Hepatocyte (in vitro differentiated cells): ENCODE data around the gene ZMYND8. TPM values are rescaled to one million over a fixed set of nuclear protein-coding genes. Genes with fewer than 3 reads are reported as not detected.
"Not testable (repeated sequence)": the region's sequence is repeated elsewhere in the genome, so short reads cannot be mapped to it uniquely, and the experiment has no call there.

ENCODE experiments used
- DNase-seq: peaks from one replicate; pipeline ENCODE4 v3.0.0-alpha.2; 2016; ENCODE audit warnings: low spot score
- H2AFZ ChIP-seq: fragments of 200-600 bp; sonication (generic); 2 replicates; pipeline ENCODE4 v1.6.0; 2016; ENCODE audit warnings: antibody characterized with exemption, mild to moderate bottlenecking
- H3K27ac ChIP-seq: fragments of 200-600 bp; sonication (generic); 2 replicates; pipeline ENCODE4 v1.5.1; 2016; ENCODE audit warnings: mild to moderate bottlenecking
- H3K27me3 ChIP-seq: fragments of 200-600 bp; sonication (generic); 2 replicates; pipeline ENCODE4 v1.6.1; 2016
- H3K36me3 ChIP-seq: fragments of 200-600 bp; sonication (generic); replicated peaks from 2 replicates; pipeline ENCODE4 v1.5.1; 2016; ENCODE audit warnings: low read depth; ENCODE audit not compliant: insufficient read depth
- H3K4me1 ChIP-seq: fragments of 200-600 bp; sonication (generic); 2 replicates; pipeline ENCODE4 v1.5.1; 2016; ENCODE audit warnings: mild to moderate bottlenecking, moderate library complexity; ENCODE audit not compliant: insufficient read depth
- H3K4me2 ChIP-seq: fragments of 200-600 bp; sonication (generic); 2 replicates; pipeline ENCODE4 v1.6.0; 2016
- H3K4me3 ChIP-seq: fragments of 200-600 bp; sonication (generic); 2 replicates; pipeline ENCODE4 v1.5.1; 2016; ENCODE audit warnings: mild to moderate bottlenecking
- H3K79me2 ChIP-seq: fragments of 200-600 bp; sonication (generic); 2 replicates; pipeline ENCODE4 v1.6.0; 2017; ENCODE audit warnings: mild to moderate bottlenecking
- H3K9me2 ChIP-seq: fragments of 200-600 bp; sonication (generic); replicated peaks from 2 replicates; pipeline ENCODE4 v1.6.0; 2017; ENCODE audit warnings: mild to moderate bottlenecking; ENCODE audit not compliant: insufficient read depth
- H3K9me3 ChIP-seq: fragments of 200-600 bp; sonication (generic); 2 replicates; pipeline ENCODE4 v1.5.1; 2016; ENCODE audit warnings: low read depth, mild to moderate bottlenecking
- H4K20me1 ChIP-seq: fragments of 200-600 bp; sonication (generic); 2 replicates; pipeline ENCODE4 v1.6.0; 2016; ENCODE audit warnings: mild to moderate bottlenecking; ENCODE audit not compliant: insufficient read depth, poor library complexity, severe bottlenecking
- EZH2 ChIP-seq: fragments of 200-600 bp; sonication (generic); IDR thresholded peaks from 2 replicates; pipeline ENCODE4 v1.6.1; 2016; ENCODE audit warnings: antibody characterized with exemption, mild to moderate bottlenecking, borderline replicate concordance
- EZH2phosphoT487 ChIP-seq: fragments of 200-600 bp; sonication (generic); IDR thresholded peaks from one replicate; pipeline ENCODE4 v1.6.1; 2018; ENCODE audit warnings: antibody characterized with exemption, mild to moderate bottlenecking, low read depth, moderate library complexity; ENCODE audit not compliant: unreplicated experiment, severe bottlenecking
- WGBS: methylation state at CpG from one replicate; pipeline ENCODE4 v1.1.6; 2016; ENCODE audit warnings: low lambda C conversion rate; ENCODE audit errors: missing lambda C conversion rate; 5-methylcytosine and 5-hydroxymethylcytosine counted together
- polyA plus RNA-seq: library from polyadenylated mRNA; unstranded; fragments of >200 nt; fragmentation: Nextera tagmentation; extraction: Ambion mirVana; gene quantifications from 2 replicates; pipeline ENCODE4 v1.2.1, GENCODE V29; 2016
- total RNA-seq: library from RNA; depleted of rRNA; stranded (reverse); fragments of >200 nt; gene quantifications from 2 replicates; pipeline ENCODE4 v1.2.3, GENCODE V29; 2014
- TF ChIP-seq, protein P1 (sequence below): fragments of 200-600 bp; sonication (generic); IDR thresholded peaks from 2 replicates; pipeline ENCODE4 v1.5.1; 2016; ENCODE audit warnings: antibody characterized with exemption, mild to moderate bottlenecking; ENCODE audit not compliant: poor library complexity

ZMYND8 gene
- total and polyA plus RNA-seq, 2 experiments from 2014 or later, result 30.3 to 34.3 TPM

DNA sequence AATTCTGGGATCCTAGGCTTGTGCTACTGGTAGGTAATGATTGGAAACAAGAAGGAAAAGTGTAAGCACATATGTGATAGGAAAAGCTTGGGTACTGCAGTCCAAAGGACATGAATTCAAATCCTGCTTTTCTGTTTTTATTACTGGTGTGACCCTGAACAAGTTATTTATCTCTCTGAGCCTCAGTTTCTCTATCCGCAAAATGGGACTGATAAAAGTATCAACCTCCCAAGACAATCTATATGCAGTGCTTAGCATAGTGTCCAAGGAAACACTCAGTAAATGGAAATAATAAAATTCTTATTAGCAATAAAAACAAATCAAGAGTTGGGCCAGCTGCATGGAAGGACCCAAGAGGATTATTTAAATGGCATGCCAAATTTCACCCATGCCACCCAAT, 108.5 kb downstream of the ZMYND8 start:
- WGBS, result 96% methylated on average over 1 of the region's 1 CpG
- no peaks in the 10 kb centered on the region for H3K9me3 ChIP-seq
- H3K27me3 ChIP-seq, result no peaks in the 10 kb centered on the region
- H3K4me2 ChIP-seq, result no peak overlapping the region
- peaks cover 8% of the 10 kb centered on the region for H3K36me3 ChIP-seq
- no peaks in the 10 kb centered on the region for H3K4me1 ChIP-seq
- no peak for DNase-seq
- H2AFZ ChIP-seq, result no peak overlapping the region
- H3K27ac ChIP-seq, result no peak overlapping the region
- H4K20me1 ChIP-seq, result peaks cover 12% of the 10 kb centered on the region
- no peak overlapping the region for H3K4me3 ChIP-seq
- TF ChIP-seq EZH2 (no peak), EZH2phosphoT487 (no peak)
- TF ChIP-seq, protein P1, sequence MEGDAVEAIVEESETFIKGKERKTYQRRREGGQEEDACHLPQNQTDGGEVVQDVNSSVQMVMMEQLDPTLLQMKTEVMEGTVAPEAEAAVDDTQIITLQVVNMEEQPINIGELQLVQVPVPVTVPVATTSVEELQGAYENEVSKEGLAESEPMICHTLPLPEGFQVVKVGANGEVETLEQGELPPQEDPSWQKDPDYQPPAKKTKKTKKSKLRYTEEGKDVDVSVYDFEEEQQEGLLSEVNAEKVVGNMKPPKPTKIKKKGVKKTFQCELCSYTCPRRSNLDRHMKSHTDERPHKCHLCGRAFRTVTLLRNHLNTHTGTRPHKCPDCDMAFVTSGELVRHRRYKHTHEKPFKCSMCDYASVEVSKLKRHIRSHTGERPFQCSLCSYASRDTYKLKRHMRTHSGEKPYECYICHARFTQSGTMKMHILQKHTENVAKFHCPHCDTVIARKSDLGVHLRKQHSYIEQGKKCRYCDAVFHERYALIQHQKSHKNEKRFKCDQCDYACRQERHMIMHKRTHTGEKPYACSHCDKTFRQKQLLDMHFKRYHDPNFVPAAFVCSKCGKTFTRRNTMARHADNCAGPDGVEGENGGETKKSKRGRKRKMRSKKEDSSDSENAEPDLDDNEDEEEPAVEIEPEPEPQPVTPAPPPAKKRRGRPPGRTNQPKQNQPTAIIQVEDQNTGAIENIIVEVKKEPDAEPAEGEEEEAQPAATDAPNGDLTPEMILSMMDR, result no peak
- no peaks in the 10 kb centered on the region for H3K9me2 ChIP-seq
- peaks cover 57% of the 10 kb centered on the region for H3K79me2 ChIP-seq

DNA sequence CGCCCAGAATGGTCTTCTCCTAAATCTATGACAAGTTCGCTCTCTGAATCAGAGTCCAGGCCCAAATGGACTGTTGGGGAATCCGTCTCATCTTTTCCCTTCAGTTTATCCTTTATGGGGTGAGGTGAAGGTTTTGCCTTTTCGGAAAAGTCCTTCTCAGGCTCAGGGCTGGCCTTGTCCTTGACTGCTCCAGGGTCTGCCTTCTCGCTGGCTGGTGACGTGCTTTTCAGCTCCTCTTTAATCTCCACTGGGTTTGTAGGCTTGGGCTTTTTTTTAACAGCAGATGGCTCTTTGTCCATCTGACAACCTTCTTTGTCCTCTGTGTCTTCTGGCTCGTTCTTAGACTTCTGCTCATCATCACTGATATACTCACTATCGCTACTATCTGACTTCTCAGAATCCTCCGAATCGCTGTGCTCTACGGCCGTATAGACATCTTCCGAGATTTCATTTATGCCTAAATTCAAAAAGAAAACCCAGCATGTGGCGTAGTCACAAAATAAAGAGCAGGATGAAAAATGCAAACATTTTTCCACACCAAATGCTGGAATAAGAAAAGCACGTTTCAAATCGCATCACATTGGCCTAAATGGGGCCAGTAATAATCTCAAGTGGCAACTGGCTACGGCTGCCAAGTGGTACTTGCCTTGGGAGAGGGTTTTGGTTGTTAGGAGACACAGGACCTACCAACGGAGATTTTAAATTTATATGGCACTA, 110.3 kb downstream of the ZMYND8 start:
- Histone ChIP-seq H3K4me3 (no peak overlapping the region), H3K27ac (no peak overlapping the region), H4K20me1 (peaks cover 12% of the 10 kb centered on the region), H3K9me3 (no peaks in the 10 kb centered on the region), H3K27me3 (no peaks in the 10 kb centered on the region), H3K36me3 (peaks cover 8% of the 10 kb centered on the region), H3K79me2 (peaks cover 46% of the 10 kb centered on the region), H3K4me1 (peaks cover 8% of the 10 kb centered on the region), H2AFZ (no peak overlapping the region), H3K9me2 (no peaks in the 10 kb centered on the region), H3K4me2 (no peak overlapping the region)
- no peak for DNase-seq
- TF ChIP-seq, protein P1, result no peak
- TF ChIP-seq EZH2phosphoT487, result no peak
- TF ChIP-seq EZH2, result no peak
- 94% methylated on average over 18 of the region's 18 CpGs for whole genome bisulfite sequencing

DNA sequence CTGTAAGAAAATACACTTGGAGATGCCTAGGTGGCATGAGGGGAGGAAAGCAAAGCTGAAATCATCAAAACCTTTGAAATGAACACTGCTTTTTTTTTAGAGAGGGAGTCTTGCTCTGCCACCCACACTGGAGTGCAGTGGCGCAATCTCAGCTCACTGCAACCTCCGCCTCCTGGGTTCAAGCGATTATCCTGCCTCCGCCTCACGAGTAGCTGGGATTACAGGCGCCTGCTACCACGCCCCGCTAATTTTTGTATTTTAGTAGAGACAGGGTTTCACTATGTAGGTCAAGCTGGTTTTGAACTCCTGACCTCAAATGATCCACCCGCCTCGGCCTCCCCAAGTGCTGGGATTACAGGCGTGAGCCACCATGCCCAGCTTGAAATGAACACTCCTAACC, 111.3 kb downstream of the ZMYND8 start:
- H4K20me1 ChIP-seq, result peaks cover 16% of the 10 kb centered on the region
- H3K27me3 ChIP-seq, H2AFZ ChIP-seq, H3K27ac ChIP-seq, DNase-seq, H3K4me1 ChIP-seq, H3K9me3 ChIP-seq, H3K36me3 ChIP-seq, H3K4me3 ChIP-seq, H3K9me2 ChIP-seq, H3K4me2 ChIP-seq: not testable (repeated sequence)
- 94% methylated on average over 11 of the region's 11 CpGs for WGBS
- peaks cover 51% of the 10 kb centered on the region for H3K79me2 ChIP-seq

DNA sequence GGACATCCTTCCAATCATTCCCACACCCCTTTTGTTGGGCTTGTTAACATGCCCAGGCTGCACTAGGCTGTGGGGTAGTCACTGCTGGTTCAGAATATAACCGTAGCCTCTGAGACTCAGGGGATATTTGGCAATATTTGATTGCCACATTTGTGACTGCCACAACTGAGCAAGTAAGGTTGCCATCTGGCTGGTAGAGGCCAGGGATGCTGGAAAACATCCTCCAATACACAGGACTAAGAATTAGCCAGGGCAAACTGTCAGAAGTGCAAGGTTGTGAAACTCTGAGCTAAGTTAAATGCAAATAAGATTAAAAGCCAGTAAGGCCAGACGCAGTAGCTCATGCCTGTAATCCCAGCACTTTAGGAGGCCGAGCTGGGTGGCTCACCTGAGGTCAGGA, 112.0 kb downstream of the ZMYND8 start:
- DNase-seq, result no peak
- peaks cover 8% of the 10 kb centered on the region for H3K36me3 ChIP-seq
- WGBS, result 92% methylated on average over 3 of the region's 3 CpGs
- H3K4me2 ChIP-seq, result no peak overlapping the region
- H3K9me3 ChIP-seq, result no peaks in the 10 kb centered on the region
- H3K9me2 ChIP-seq, result no peaks in the 10 kb centered on the region
- no peak overlapping the region for H2AFZ ChIP-seq
- TF ChIP-seq, protein P1, result no peak
- no peak for TF ChIP-seq EZH2phosphoT487
- TF ChIP-seq EZH2, result no peak
- H3K27ac ChIP-seq, result no peak overlapping the region
- peaks cover 13% of the 10 kb centered on the region for H4K20me1 ChIP-seq
- peaks cover 8% of the 10 kb centered on the region for H3K4me1 ChIP-seq
- H3K79me2 ChIP-seq, result peaks cover 54% of the 10 kb centered on the region
- H3K4me3 ChIP-seq, result no peak overlapping the region
- H3K27me3 ChIP-seq, result no peaks in the 10 kb centered on the region
